DMS79 treated with DMSO at 0.1 percent for 48 hours (cell line): ENCODE measurements around the gene TAF6L.
"Not testable (repeated sequence)": the region's sequence is repeated elsewhere in the genome, so short reads cannot be mapped to it uniquely, and the experiment has no call there.

Experiments used
- DNase-seq: peaks from one replicate; lab custom pipeline; 2025; lab: John Stamatoyannopoulos, UW

The TAF6L gene

DNA sequence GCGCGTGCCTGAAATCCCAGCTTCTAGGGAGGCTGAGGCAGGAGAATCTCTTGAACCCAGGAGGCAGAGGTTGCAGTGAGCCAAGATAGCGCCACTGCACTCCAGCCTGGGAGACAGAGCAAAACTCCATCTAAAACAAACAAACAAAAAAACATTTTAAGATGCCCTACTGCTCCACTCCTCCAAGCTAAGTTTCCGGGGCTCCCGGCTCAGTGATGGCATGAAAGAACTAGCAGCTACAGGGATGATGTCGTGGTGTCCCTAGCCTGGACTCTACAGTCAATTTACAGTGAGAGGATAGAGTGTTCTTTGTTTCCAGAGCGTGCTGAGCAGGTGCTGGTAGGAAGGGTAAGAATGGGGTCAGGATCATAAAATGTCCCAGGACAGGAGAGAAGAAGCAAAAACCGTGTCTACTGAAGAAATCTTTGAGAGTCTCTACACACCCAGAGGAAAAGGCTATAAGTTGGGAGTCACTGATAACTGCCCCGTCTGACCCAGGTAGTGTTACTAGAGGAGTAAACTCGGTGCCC, 16.0 kb upstream of the TAF6L start:
- DNase-seq = no peak

DNA sequence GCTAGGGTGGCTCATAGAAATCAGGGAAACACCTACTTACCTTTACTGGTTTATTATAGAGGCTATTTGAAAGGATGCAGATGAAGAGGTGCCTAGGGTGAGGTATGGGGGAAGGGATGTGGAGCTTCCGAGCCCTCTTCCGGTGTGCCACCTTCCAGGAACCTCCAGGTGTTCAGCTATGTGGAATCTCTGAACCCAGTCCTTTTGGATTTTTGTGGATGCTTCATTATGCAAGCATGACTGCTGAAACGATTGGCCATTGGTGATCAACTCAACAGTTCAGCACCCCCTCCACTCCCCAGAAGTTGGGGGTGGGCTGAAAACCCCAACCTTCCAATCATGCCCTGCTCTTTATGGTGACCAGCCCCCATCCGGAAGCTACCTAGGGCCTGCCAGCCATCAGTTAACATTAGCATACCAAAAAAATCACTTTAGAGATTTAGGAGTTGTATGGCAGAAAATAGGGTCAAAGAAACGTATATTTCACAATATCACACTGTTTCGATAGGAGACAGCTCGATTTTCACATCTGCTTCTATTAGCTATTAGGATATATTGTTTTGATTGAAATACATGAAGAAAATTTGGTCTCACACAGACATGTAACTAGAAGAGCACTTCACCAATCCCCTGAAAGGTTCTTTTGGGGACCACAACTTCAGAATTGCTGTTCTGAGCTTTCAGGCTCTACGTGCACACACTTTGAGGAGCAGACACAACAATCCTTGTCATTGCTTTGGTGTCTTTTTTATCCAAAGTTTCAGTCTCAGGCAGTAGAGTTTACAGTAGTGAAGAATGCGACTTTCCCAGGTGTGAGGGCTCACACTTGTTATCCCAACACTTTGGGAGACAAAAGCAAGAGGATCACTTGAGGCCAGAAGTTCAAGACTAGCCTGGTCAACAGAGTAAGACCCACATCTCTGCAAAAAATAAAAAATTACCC, 13.1 kb upstream of the TAF6L start:
- no peak for DNase-seq

DNA sequence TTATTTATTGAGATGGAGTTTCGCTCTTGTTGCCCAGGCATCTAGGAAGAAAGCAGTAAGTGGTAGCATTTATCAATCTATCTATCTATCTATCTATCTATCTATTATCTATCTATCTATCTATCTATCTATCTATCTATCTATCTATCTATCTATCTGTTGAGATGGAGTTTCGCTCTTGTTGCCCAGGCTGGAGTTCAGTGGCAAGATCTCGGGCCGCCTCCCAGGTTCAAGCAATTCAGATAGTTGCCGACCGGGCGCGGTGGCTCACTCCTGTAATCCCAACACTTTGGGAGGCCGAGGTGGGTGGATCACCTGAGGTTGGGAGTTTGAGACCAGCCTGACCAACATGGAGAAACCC, 10.3 kb upstream of the TAF6L start:
- not testable (repeated sequence) for DNase-seq

DNA sequence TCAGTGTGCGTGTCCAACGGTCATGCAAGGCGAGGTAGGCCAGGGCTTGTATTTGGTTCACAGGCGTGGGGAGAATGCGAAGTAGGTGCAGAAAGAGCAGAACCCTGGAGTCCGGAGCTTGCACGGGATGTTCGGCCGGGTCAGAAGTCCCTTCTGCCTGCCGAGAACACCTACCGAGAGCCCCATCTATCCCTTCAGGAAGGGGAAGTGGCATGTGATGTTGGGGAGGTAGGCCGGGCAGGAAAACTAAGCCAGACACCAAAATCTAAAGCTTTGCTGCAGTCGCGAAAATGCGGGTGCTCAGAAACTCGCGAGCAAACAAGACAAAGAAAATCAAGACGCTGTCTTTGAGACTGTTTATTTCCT, 435 bp upstream of the TAF6L start:
- no peak for DNase-seq

DNA sequence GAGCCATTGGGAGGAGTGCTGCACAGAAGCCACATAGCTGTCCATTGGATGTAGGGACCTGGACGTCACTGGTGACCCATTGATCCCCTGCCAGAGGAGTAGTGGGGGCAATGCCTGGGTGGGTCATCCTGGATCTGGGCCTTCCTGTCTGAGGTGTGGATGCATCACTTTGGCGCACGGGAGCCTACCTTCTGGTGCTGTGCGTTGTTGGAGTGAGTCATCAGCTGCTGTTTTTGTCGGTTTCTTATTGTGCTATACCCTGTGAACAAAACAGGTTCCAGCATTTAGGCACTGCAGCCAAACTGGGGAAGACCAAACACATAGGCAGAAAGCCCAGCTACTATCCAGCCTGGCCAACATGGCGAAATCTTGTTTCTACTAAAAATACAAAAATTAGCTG, 3.2 kb downstream of the TAF6L start:
- no peak for DNase-seq

DNA sequence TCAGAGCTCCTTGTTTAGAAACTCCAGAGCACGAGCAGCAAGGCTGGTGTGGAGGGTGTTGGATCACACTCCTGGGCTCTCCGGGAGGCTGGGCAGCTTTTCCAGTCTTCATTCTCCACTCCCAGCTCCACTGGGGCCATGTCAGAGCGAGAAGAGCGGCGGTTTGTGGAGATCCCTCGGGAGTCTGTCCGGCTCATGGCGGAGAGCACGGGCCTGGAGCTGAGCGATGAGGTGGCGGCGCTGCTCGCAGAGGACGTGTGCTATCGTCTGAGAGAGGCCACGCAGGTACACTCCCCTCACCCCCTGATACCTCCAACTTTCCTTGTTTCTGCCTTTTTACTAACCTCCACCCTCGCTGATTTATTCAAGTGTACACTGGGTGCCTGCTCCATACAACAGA, 4.5 kb downstream of the TAF6L start:
- DNase-seq = no peak

DNA sequence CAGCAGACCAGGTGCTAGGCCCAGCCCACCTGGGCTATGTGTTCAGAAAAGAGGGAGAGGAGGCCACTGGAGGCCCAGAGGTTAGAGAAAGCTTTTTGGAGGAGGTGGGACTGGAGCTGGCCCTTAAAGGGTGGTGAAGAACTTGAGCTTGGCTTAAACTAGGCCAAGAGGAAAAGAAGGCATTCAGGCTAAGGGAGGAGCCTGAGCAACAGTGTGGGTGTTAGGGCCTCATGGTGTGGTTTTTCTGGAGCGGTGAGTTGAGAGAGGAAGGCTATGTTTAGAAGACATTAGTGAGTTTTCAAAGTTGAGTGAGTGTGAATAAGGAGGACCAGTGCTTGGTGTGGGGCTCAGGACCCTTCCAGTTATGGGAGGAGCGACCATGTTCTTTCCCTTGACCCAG, 6.2 kb downstream of the TAF6L start:
- no peak for DNase-seq

DNA sequence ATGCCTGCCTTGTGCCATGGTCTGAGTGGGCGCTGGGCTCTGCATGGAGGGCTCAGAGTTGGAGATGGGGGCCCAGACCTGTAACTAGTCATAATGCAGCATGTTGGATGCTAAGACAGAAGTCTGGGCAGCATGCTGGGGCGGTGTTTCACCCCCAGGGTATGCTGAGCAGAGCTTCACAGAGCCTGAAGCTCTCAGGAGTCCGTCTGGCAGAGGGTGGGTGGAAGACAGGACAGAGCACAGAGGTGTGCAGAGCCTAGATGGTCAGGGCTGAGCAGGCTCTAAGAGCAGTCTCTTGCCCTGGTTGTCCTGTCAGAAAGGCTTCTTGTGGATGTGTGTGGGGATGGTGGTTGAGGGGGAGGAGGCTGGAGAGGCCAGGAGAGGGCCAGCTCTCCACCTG, 7.2 kb downstream of the TAF6L start:
- no peak for DNase-seq

DNA sequence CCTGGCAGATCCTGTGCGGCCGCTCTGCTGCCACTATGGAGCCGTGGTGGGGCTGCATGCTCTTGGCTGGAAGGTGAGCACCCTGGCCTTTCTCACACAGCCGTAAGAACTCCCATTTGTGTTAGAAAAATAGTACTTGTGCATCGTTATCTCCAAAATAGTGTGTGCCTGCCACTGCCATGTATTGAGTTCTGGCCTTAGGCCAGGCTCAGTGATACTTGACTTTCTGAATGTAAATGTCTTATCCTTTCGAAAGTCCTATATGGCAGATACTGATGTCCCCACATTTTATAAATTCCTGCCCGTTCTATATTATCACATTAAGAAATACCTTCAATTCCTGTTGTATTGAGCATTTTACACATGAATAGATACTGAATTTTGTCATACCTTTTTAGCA, 11.6 kb downstream of the TAF6L start:
- DNase-seq = no peak

DNA sequence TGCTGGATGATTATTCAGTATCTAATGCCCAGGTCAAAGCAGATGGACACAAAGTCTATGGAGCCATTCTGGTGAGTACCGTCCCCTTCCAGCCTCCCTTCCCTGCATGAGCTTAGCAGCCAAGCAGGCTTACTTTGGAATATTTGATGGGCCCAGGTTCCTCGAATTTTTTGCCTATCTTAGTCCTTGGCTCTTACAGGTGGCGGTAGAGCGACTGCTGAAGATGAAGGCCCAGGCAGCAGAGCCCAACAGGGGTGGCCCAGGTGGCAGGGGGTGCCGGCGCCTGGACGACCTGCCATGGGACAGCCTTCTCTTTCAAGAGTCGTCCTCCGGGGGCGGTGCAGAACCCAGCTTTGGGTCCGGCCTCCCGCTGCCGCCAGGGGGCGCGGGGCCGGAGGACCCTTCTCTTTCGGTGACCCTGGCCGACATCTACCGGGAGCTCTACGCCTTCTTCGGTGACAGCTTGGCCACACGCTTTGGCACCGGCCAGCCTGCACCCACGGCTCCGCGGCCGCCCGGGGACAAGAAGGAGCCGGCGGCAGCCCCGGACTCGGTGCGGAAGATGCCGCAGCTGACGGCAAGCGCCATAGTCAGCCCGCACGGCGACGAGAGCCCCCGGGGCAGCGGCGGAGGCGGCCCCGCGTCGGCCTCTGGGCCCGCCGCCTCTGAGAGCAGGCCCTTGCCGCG, 15.3 kb downstream of the TAF6L start:
- DNase-seq = peak; percentile 61

DNA sequence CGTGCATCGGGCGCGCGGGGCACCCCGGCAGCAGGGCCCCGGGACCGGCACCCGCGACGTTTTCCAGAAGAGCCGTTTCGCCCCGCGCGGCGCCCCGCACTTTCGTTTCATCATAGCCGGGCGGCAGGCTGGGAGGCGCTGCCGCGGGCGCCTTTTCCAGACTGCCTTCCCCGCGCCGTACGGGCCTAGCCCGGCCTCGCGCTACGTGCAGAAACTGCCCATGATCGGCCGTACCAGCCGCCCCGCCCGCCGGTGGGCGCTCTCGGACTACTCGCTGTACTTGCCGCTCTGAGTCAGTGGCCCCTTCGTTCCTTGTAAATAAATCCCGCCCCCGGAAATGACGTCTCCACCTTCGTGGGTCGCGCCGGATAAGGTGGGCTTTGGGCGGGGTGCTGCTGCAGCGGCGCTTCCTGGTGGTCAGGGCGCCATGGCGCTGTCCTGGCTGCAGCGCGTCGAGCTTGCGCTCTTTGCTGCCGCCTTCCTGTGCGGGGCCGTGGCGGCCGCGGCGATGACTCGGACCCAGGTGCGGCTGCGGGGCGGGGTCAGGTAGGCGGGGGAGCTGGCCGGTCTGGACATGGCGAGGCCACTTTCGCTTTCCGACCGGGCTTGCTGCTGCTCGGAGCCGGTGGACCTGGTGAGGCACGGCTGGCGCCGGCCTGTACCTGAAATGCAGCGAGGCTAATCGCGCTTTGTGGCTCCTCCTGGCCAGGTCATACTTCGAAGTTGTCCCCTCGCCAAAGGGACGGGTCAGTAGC, 16.0 kb downstream of the TAF6L start, which contains the start of gene TMEM179B:
Gene TMEM179B (plus strand): TSS at position 398 of the 755 bp plus-strand sequence. CDS start 30 bp downstream, at position 428.
- DNase-seq = peak; percentile 93

DNA sequence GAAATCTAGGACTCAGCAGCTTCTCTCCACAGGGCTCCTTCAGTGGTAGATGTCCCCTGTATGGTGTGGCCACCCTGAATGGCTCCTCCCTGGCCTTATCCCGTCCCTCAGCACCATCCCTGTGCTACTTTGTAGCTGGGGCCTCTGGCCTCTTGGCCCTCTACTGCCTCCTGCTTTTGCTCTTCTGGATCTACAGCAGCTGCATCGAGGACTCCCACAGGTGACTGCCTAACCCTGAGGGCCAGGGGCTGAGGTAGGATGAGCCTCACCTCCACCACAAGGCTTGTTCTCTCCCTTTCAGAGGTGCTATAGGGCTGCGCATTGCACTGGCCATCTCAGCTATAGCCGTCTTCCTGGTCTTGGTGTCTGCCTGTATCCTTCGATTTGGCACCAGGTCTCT, 17.8 kb downstream of the TAF6L start:
- DNase-seq = no peak

DNA sequence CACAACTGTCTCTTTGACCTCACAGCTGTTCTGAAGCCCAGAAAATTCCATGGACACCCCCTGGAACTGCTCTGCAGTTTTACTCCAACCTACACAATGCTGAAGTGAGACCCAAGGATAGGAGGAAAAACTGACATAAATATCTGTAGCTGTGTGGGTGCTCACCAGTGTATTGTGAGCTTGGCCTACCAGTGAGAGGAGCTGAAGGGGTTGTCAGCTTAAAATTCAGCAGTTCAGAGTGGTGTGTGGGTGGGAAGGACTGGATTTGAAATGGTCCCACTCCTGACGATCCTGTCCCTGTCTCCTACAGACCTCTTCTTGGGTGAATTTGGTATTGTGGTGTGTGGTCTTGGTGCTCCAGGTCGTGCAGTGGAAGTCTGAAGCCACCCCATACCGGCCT, 18.4 kb downstream of the TAF6L start:
- DNase-seq = no peak

DNA sequence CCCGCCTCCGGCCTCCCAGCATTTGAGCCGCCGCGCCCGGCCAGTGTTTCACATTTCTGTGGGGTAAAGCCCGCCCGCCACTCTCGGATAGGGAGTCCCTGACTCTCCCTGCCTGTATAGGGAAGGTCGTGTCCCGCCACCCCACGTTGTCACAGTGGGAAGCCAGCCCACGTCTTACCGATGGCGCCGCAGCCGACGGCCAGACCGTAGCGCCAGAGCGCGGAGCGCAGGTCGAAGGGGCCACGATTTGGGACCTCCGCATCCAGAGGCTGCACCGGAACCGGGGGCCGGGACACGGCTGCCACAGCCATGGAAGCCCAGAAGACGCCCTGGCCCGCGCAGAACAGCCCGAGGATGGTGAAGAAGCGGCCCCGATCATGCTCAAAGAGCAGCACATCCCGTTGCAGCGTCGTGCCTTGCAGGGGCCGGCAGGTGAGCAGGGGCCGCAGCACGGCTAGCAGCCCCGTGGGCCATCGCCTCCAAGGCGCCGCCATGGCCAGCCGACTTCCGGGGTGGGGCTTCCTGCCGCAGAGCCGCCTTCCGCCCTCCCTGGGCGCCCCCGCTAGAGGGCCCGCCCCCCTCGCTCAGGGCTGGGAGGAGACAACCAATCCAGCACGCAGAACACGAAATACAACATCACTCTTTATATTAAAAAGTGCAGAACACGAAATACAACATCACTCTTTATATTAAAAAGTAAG, 20.5 kb downstream of the TAF6L start, which contains the start of gene TMEM223:
Gene TMEM223 (minus strand): TSS at position 506 of the 701 bp plus-strand sequence. CDS start 12 bp downstream, at position 494.
- DNase-seq = peak; percentile 73

DNA sequence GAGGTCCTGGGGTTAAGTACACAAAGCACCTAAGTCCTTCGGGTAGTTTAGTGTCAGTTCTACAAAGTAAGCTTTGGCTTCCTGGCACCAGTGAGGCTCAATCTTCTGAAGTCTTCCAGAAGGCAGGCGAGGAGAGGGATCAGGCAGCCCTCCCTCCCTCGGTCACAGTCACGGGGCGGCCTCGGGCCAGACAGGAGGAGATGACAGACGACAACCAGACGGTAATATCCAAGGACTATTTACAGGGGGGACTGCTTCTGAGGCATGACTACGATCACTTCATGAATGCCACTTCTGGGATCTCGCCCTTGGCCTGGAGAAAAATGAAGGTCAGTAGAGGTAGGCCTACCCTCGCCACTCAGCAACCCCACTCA, 21.0 kb downstream of the TAF6L start:
- DNase-seq = no peak

DNA sequence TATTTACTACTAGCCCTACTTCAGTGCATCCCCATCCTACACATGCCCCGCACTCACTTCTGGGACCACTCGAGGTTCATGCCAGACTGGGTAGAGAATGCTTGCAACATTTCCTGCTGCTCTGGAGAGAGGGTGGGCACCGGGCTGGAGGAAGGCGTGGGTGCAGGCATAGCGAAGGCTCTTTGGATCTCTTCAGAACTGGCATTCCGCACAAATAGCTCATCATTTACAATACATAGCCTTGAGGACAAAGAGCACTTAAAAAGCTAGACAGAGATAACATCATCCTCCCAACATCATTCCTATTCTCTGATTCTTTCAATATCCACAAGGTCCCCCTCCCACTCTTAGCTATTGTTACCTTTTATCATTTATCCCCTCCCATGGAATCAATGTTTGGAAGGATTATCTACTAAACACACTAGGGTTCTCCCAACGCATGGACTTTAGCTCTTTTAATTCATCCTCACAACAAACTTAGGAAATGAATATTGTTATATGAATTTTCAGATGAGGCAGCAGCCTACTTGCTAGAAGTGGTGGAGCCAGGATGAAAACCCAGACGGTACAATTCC, 23.1 kb downstream of the TAF6L start:
- DNase-seq = no peak

DNA sequence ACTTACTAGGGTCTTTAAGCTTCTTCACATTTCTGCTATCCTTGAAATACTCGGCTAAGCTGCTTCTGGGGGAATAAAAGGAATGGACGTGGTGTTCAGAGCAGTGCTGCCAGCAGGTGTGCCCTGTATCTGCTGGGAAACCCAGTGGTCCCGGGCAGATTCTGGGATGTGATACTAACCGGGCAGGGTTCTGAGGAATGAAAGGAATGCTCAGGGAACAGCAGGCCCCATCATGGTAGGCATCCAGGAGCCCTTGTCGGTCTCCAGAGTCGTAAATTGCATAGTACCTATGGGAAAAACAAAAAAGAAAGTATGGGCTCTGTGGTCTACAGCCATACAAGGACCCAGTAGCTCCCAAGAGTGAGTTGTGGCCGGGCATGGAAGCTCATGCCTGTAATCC, 25.1 kb downstream of the TAF6L start:
- no peak for DNase-seq

DNA sequence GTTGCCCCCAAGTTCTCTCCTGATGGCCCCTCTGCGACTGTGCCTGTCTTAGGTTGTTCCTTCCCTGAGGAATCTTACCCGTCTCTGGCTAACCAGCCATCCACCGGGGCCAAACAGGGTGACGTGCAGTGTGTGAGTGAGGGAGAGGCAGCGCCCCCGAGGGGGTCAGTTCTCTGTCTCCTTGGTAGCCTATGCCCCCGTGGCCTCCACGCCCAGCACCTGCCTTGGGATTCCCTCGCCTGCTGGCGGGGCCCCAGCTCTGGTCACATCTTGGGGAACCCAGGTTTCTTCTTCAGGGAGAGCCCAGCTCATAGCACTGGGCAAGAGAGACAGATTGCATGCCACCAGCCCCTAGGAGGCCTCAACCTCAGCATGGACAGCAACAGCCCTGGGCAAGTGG, 28.3 kb downstream of the TAF6L start:
- no peak for DNase-seq

DNA sequence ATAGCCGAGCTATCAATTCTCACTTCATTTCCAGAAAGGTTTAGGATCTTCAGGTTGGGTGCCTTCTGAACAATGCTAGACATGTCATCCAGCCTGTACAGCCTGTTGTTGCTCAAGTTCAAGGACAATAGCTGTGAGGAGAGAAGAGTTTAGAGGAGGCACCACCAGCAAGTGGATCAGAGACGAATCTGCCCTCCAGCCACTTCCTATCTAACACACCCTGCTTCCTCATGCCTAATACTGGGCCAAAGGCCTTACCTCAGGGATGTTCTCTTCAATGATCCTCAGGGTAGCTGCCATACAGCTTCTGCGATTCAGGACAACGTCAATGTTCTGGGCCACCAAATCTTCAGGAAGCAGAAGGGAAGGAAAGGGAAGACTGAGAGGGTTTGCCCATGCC, 29.9 kb downstream of the TAF6L start:
- DNase-seq = no peak

DNA sequence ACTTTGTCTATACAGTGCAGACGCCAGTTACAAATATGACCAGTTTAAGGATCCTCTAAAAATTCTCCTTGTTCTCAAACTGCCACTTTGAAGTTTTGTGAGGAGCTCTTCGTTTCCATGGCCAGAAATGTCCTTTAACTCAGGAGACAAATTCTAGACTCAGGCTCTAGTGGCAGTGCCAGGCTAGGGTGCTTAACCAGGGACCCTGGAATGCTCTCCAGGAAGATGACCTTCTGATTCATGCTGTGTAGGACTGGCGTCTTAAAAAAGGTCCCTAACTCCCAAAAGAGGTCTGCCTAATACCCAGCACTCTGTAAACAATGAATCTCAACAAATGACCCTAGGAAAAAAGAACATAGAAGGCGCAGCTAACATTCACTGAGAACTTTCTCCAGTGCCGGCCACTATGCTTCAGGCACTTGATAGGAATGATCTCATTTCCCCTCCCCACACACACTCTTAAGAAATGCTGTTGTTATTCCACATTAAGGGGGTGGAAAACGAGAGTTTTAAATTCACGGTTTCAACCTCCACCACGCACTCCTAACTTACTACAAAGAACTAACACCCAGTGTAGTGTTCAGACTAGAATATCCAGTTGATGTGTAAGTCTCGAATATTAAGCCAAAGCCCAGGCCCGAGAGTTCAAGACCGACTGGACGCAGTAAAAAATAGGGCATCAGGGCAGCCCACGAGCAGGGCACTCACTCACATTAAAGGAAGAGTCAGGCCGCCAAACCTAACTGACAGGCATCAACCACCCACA, 33.3 kb downstream of the TAF6L start:
- no peak for DNase-seq
